HG03457 (cell line): Measurements from ENCODE around the gene NXF1.

Experiments
- ATAC-seq: cut with Tn5 transposase; IDR thresholded peaks from one replicate; pipeline ENCODE4 v1.9.1; 2021; ENCODE audit warnings: moderate number of reproducible peaks; ENCODE audit not compliant: unreplicated experiment

The NXF1 gene

GRCh38 chr11:62747475-62748160 is 57.6 kb downstream of the NXF1 start:
- ATAC-seq = no peak
